ENCODE measurements around the gene FBLN5. TPM values are rescaled to one million over a fixed set of nuclear protein-coding genes. Genes with fewer than 3 reads are reported as not detected.

FBLN5 gene
- total and polyA plus RNA-seq, 2 experiments from 2014 or later: 0.74 to 1.9 TPM

GRCh38 chr14:91934554-91935285 lies 12.8 kb downstream of the FBLN5 start:
- no peak overlapping the region for H3K27ac ChIP-seq
- no peaks in the 10 kb centered on the region for H3K9me3 ChIP-seq (ENCODE audit: low read depth)
- no peaks in the 10 kb centered on the region for H3K4me1 ChIP-seq (ENCODE audit: low read depth)
- TF ChIP-seq CTCF (IDR thresholded peaks at IDR 0.05; ENCODE audit: low read depth, low read length): no peak
- no peaks in the 10 kb centered on the region for H3K36me3 ChIP-seq
- no peak for DNase-seq (ENCODE audit: low read depth in 1 of 2, low spot score in 1 of 2)
- no peaks in the 10 kb centered on the region for H3K27me3 ChIP-seq
- H3K4me3 ChIP-seq: no peak overlapping the region

- H3K27ac ChIP-seq: no peak overlapping the region
- TF ChIP-seq CTCF (IDR thresholded peaks at IDR 0.05; ENCODE audit: low read depth, low read length): no peak
- no peaks in the 10 kb centered on the region for H3K36me3 ChIP-seq
- H3K4me3 ChIP-seq: no peak overlapping the region
- H3K27me3 ChIP-seq: peaks cover 5% of the 10 kb centered on the region
- no peak for DNase-seq (ENCODE audit: low read depth in 1 of 2, low spot score in 1 of 2)
- H3K4me1 ChIP-seq (ENCODE audit: low read depth): no peaks in the 10 kb centered on the region
- no peaks in the 10 kb centered on the region for H3K9me3 ChIP-seq (ENCODE audit: low read depth)
Measured at GRCh38 chr14:91931478-91932088, 15.9 kb downstream of the FBLN5 start.

- no peak overlapping the region for H3K27ac ChIP-seq
- no peak for TF ChIP-seq CTCF (IDR thresholded peaks at IDR 0.05; ENCODE audit: low read depth, low read length)
- DNase-seq (ENCODE audit: low read depth in 1 of 2, low spot score in 1 of 2): peak in 1 of 2 donors; percentile 30
Measured at GRCh38 chr14:91929700-91930099, 17.8 kb downstream of the FBLN5 start.

GRCh38 chr14:91927800-91928199 lies 19.7 kb downstream of the FBLN5 start:
- no peak for DNase-seq (ENCODE audit: low read depth in 1 of 2, low spot score in 1 of 2)
- Histone ChIP-seq H3K4me3 (no peak overlapping the region), H3K9me3 (ENCODE audit: low read depth) (no peaks in the 10 kb centered on the region), H3K36me3 (no peaks in the 10 kb centered on the region), H3K4me1 (ENCODE audit: low read depth) (no peaks in the 10 kb centered on the region), H3K27me3 (peaks cover 5% of the 10 kb centered on the region), H3K27ac (no peak overlapping the region)
- TF ChIP-seq CTCF (IDR thresholded peaks at IDR 0.05; ENCODE audit: low read depth, low read length): no peak

More at GRCh38 chr14:91929700-91930099, 17.8 kb downstream of the FBLN5 start:
- H3K4me3 ChIP-seq: no peak overlapping the region
- no peaks in the 10 kb centered on the region for H3K9me3 ChIP-seq (ENCODE audit: low read depth)
- H3K36me3 ChIP-seq: no peaks in the 10 kb centered on the region
- no peaks in the 10 kb centered on the region for H3K4me1 ChIP-seq (ENCODE audit: low read depth)
- peaks cover 5% of the 10 kb centered on the region for H3K27me3 ChIP-seq

GRCh38 chr14:91927191-91927590 lies 20.3 kb downstream of the FBLN5 start:
- Histone ChIP-seq H3K9me3 (ENCODE audit: low read depth) (no peaks in the 10 kb centered on the region), H3K36me3 (no peaks in the 10 kb centered on the region), H3K27me3 (peaks cover 5% of the 10 kb centered on the region), H3K4me3 (no peak overlapping the region), H3K27ac (no peak overlapping the region), H3K4me1 (ENCODE audit: low read depth) (no peaks in the 10 kb centered on the region)
- no peak for TF ChIP-seq CTCF (IDR thresholded peaks at IDR 0.05; ENCODE audit: low read depth, low read length)
- DNase-seq (ENCODE audit: low read depth in 1 of 2, low spot score in 1 of 2): peak in 1 of 2 donors; percentile 22

Data from cardiac muscle cell (in vitro differentiated cells and primary cell).